ENCODE data around the gene ITGB3BP. TPM values are rescaled to one million over a fixed set of nuclear protein-coding genes. Genes with fewer than 3 reads are reported as not detected.

Gene ITGB3BP
- total RNA-seq, 1 donor from 2014 or later = 17.9 TPM

DNA sequence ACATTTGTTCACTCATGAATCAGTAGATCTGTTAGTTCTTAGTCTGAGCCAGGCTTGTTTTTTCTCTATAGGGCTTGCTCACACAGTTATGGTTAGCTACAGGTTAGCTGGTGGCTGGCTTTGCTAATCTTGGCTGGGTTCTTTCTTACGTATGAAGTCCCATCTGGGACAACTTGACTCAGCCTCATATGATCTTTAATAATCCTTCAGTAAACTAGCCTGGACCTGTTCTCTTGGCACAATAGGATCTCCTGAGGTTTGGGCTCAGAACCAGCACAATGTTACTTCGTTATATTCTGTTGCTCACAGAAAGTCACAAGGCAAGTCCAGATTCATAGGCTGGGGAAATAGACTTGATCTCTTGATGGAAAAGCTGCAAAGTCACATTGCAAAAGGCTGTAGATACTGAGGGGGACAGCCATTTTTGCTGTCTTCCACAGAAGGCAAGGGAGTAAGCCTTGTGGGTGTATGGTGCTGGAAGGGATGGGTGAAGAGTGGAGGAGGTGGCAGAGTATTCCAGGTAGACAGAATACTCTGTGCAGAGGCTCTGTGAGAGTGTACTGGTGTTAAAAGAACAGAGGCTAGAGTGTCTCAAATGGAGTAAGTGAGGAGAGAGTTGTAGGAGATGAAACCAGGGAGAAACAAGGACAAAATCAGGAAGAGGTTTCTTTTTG lies 24.7 kb upstream of the ITGB3BP start:
- Mint-ChIP-seq H3K27me3 (ENCODE audit: unreplicated experiment) (no peaks in the 10 kb centered on the region), H3K9me3 (ENCODE audit: unreplicated experiment) (peaks cover 2% of the 10 kb centered on the region), H3K4me3 (ENCODE audit: unreplicated experiment) (no peak overlapping the region), H3K36me3 (ENCODE audit: unreplicated experiment) (peaks cover 34% of the 10 kb centered on the region), H3K4me1 (ENCODE audit: unreplicated experiment) (no peaks in the 10 kb centered on the region), H3K27ac (ENCODE audit: unreplicated experiment) (no peak overlapping the region)
- TF ChIP-seq, protein P1, sequence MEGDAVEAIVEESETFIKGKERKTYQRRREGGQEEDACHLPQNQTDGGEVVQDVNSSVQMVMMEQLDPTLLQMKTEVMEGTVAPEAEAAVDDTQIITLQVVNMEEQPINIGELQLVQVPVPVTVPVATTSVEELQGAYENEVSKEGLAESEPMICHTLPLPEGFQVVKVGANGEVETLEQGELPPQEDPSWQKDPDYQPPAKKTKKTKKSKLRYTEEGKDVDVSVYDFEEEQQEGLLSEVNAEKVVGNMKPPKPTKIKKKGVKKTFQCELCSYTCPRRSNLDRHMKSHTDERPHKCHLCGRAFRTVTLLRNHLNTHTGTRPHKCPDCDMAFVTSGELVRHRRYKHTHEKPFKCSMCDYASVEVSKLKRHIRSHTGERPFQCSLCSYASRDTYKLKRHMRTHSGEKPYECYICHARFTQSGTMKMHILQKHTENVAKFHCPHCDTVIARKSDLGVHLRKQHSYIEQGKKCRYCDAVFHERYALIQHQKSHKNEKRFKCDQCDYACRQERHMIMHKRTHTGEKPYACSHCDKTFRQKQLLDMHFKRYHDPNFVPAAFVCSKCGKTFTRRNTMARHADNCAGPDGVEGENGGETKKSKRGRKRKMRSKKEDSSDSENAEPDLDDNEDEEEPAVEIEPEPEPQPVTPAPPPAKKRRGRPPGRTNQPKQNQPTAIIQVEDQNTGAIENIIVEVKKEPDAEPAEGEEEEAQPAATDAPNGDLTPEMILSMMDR (IDR thresholded peaks at IDR 0.05) = no peak
- no peak for DNase-seq (ENCODE audit: extremely low spot score, unreplicated experiment)

DNA sequence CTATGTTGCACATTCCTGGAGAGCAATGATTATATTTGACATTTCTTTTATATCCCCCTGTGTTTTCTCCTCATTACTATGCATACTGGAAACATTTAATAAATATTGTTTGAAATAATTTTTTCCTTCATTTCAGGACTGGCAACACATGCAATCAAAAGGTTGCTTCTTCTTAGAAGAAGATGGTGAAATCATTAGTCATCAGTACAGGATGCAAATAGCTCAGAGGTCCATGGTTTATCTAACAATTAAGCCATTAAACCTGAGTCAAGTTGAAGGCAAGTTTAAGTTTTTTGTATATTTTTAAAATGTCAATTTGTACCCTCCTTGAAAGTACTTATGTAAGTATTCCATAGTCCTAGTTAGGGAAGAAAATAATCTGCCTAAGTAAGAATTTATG lies 22.8 kb upstream of the ITGB3BP start:
- no peaks in the 10 kb centered on the region for H3K27me3 Mint-ChIP-seq (ENCODE audit: unreplicated experiment)
- no peaks in the 10 kb centered on the region for H3K4me1 Mint-ChIP-seq (ENCODE audit: unreplicated experiment)
- H3K9me3 Mint-ChIP-seq (ENCODE audit: unreplicated experiment) = peaks cover 4% of the 10 kb centered on the region
- DNase-seq (ENCODE audit: extremely low spot score, unreplicated experiment) = no peak
- TF ChIP-seq, protein P1 (IDR thresholded peaks at IDR 0.05) = no peak
- H3K27ac Mint-ChIP-seq (ENCODE audit: unreplicated experiment) = no peak overlapping the region
- H3K4me3 Mint-ChIP-seq (ENCODE audit: unreplicated experiment) = no peak overlapping the region
- H3K36me3 Mint-ChIP-seq (ENCODE audit: unreplicated experiment) = peaks cover 32% of the 10 kb centered on the region

DNA sequence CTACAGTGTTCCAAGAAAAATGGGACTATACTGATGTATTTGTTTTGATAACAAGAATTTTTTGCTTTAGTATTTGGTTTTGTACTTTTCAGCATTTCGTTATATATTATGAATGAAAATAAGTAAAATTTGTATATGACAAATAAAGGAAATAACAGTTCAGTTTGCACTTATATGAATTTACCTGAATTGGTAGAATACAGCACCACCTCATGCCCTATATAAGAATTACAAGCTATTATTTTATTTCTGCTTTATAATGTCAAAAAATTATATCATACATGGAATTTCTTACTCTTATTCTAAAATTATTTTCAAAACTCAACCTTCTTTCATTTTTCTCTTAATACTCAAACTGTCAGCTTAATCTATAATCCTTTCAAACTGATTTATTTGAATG lies 14.9 kb upstream of the ITGB3BP start:
- no peaks in the 10 kb centered on the region for H3K4me1 Mint-ChIP-seq (ENCODE audit: unreplicated experiment)
- peaks cover 4% of the 10 kb centered on the region for H3K9me3 Mint-ChIP-seq (ENCODE audit: unreplicated experiment)
- H3K4me3 Mint-ChIP-seq (ENCODE audit: unreplicated experiment) = no peak overlapping the region
- no peak for DNase-seq (ENCODE audit: extremely low spot score, unreplicated experiment)
- H3K27me3 Mint-ChIP-seq (ENCODE audit: unreplicated experiment) = no peaks in the 10 kb centered on the region
- H3K27ac Mint-ChIP-seq (ENCODE audit: unreplicated experiment) = no peak overlapping the region
- peaks cover 14% of the 10 kb centered on the region for H3K36me3 Mint-ChIP-seq (ENCODE audit: unreplicated experiment)
- TF ChIP-seq, protein P1 (IDR thresholded peaks at IDR 0.05) = peak; percentile 59

DNA sequence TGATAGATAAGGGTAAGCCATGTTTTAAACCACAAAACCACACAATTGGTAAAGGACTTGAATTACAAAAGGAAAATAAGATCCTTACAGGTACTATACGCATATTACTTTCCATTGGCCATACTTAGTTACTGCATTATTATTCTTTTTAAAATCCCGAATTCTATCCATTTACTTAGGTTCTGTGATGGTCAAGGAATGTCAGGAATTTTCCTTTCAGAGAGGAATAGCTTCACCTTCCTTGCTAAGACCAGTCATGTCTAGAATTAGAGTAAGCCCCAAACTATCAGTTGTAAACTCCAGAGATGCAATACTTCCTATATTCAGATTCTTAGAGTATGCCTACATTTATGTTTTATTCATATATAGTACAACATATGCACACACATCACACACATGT lies 14.0 kb upstream of the ITGB3BP start:
- no peaks in the 10 kb centered on the region for H3K4me1 Mint-ChIP-seq (ENCODE audit: unreplicated experiment)
- no peaks in the 10 kb centered on the region for H3K27me3 Mint-ChIP-seq (ENCODE audit: unreplicated experiment)
- H3K4me3 Mint-ChIP-seq (ENCODE audit: unreplicated experiment) = no peak overlapping the region
- no peak overlapping the region for H3K27ac Mint-ChIP-seq (ENCODE audit: unreplicated experiment)
- TF ChIP-seq, protein P1 (IDR thresholded peaks at IDR 0.05) = no peak
- H3K36me3 Mint-ChIP-seq (ENCODE audit: unreplicated experiment) = peaks cover 15% of the 10 kb centered on the region
- DNase-seq (ENCODE audit: extremely low spot score, unreplicated experiment) = no peak
- no peaks in the 10 kb centered on the region for H3K9me3 Mint-ChIP-seq (ENCODE audit: unreplicated experiment)

DNA sequence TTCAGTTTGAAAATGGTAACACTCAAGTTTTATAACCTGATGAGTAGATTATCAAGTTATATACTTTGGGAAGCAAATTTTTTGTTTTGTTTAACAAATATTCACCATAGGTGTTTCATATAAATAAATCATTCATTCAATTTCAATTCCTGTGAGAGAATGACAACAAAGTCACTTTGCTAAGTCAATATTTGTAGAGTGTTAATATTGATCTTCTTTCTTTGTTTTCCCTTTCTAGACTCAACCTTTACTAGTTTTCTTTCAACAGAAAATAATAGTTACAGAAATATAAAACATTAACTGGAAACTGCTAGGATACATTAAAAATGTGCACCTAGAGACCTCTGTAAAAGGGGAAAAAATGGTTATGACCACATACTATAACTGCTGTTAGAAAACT lies 11.4 kb upstream of the ITGB3BP start:
- Mint-ChIP-seq H3K9me3 (ENCODE audit: unreplicated experiment) (no peaks in the 10 kb centered on the region), H3K27me3 (ENCODE audit: unreplicated experiment) (no peaks in the 10 kb centered on the region), H3K27ac (ENCODE audit: unreplicated experiment) (no peak overlapping the region), H3K4me3 (ENCODE audit: unreplicated experiment) (no peak overlapping the region), H3K36me3 (ENCODE audit: unreplicated experiment) (peaks cover 20% of the 10 kb centered on the region), H3K4me1 (ENCODE audit: unreplicated experiment) (no peaks in the 10 kb centered on the region)
- TF ChIP-seq, protein P1 (IDR thresholded peaks at IDR 0.05) = no peak
- DNase-seq (ENCODE audit: extremely low spot score, unreplicated experiment) = no peak

All from osteocyte (in vitro differentiated cells).